Thoracic aorta (tissue), 2 donors: ENCODE results near the gene CLGN. TPM values are rescaled to one million over a fixed set of nuclear protein-coding genes. Genes with fewer than 3 reads are reported as not detected.

Source experiments
- ATAC-seq: fragments of 150-250 bp; one replicate; pipeline ENCODE4 v1.8.0; 2017; ENCODE audit warnings: low read depth; ENCODE audit not compliant: insufficient number of reproducible peaks, low FRiP score
- DNase-seq: peaks from one replicate; pipeline ENCODE4 v3.0.0-alpha.2; 2020; ENCODE audit warnings: low spot score
- H3K27ac ChIP-seq, 2 donors: fragments of 200-600 bp; sonication (generic); 1 replicate in 1 of 2; 2 replicates in 1 of 2; pipeline ENCODE4 v1.5.1; 2016; ENCODE audit warnings: mild to moderate bottlenecking in 2 of 2, moderate library complexity in 2 of 2
- H3K27me3 ChIP-seq: fragments of 200-600 bp; sonication (generic); replicated peaks from 2 replicates; pipeline ENCODE4 v1.6.0; 2016; ENCODE audit warnings: mild to moderate bottlenecking; ENCODE audit not compliant: insufficient read depth
- H3K36me3 ChIP-seq: fragments of 200-600 bp; sonication (generic); one replicate; pipeline ENCODE4 v1.5.1; 2016
- H3K4me1 ChIP-seq, 2 donors: fragments of 200-600 bp; sonication (generic); 1 replicate in 1 of 2; 2 replicates in 1 of 2; pipeline versions ENCODE4 v1.5.1 to v1.6.0; 2016; ENCODE audit warnings: low read depth in 2 of 2, mild to moderate bottlenecking in 1 of 2; ENCODE audit not compliant: control insufficient read depth in 1 of 2
- H3K4me3 ChIP-seq: fragments of 200-600 bp; sonication (generic); 2 replicates; pipeline ENCODE4 v1.5.1; 2016; ENCODE audit warnings: mild to moderate bottlenecking
- H3K9me3 ChIP-seq: fragments of 200-600 bp; sonication (generic); 2 replicates; pipeline ENCODE4 v1.5.1; 2016
- total RNA-seq, 2 donors: library from RNA; depleted of rRNA; stranded (reverse); fragments of >200 nt; gene quantifications; one replicate each; pipeline versions ENCODE4 v1.1.0 to v1.2.3, GENCODE V29; 2016
- TF ChIP-seq, protein P1 (sequence below): fragments of 200-600 bp; sonication (generic); IDR thresholded peaks from one replicate; pipeline ENCODE4 v1.5.1; 2019; ENCODE audit warnings: antibody characterized with exemption

The CLGN gene
- total RNA-seq, 2 donors from 2014 or later = 0.21 TPM; not detected in 1

DNA sequence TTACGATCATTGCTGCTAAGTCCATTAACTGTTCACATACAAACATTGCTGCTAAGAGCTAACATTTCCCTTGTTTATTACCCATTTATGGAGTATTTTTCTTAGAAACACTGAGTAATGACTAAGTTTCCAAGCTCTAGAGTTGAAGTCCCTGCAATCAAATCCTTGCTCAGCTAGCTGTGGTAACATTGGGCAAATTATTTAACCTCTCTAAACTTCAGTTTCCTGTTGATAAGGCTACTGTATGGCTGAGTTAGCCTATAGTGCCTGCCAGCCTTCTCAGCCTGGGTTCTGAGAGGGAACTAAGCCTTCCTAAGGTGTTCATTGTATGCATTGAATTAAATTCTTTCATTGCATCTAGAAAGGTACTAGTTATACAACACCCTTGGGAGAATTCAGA is 69.2 kb downstream of the CLGN start:
- TF ChIP-seq, protein P1, sequence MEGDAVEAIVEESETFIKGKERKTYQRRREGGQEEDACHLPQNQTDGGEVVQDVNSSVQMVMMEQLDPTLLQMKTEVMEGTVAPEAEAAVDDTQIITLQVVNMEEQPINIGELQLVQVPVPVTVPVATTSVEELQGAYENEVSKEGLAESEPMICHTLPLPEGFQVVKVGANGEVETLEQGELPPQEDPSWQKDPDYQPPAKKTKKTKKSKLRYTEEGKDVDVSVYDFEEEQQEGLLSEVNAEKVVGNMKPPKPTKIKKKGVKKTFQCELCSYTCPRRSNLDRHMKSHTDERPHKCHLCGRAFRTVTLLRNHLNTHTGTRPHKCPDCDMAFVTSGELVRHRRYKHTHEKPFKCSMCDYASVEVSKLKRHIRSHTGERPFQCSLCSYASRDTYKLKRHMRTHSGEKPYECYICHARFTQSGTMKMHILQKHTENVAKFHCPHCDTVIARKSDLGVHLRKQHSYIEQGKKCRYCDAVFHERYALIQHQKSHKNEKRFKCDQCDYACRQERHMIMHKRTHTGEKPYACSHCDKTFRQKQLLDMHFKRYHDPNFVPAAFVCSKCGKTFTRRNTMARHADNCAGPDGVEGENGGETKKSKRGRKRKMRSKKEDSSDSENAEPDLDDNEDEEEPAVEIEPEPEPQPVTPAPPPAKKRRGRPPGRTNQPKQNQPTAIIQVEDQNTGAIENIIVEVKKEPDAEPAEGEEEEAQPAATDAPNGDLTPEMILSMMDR = no peak

DNA sequence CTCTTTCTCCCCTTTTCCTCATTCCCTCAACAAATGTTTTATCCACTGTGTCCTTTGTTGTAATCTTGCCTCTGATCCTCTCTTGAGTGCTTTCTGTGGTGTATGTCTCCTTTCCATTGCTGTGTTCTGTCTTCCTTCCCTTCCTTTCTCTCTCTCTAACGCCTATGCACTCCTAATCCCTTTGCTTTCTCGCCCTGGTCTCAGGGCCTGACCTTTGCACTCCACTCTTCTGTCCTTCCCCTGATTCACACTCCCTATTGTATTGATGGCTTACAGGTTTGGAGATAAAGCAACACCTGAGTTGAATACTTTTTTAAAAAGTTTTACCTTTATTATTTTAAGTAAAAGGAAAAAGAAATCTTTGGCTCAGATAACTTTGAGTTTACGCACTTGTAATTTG is 69.6 kb downstream of the CLGN start:
- Histone ChIP-seq H3K9me3 (no peaks in the 10 kb centered on the region), H3K4me1 (no peaks in the 10 kb centered on the region), H3K27ac (no peak overlapping the region), H3K4me3 (no peak overlapping the region), H3K27me3 (no peaks in the 10 kb centered on the region), H3K36me3 (no peaks in the 10 kb centered on the region)
- DNase-seq = no peak
- ATAC-seq = no peak
- TF ChIP-seq, protein P1 = no peak

More for the DNA sequence above, 69.2 kb downstream of the CLGN start:
- Histone ChIP-seq H3K27ac (no peak overlapping the region), H3K4me3 (no peak overlapping the region), H3K9me3 (no peaks in the 10 kb centered on the region), H3K27me3 (no peaks in the 10 kb centered on the region), H3K36me3 (no peaks in the 10 kb centered on the region), H3K4me1 (no peaks in the 10 kb centered on the region)
- no peak for ATAC-seq
- no peak for DNase-seq

DNA sequence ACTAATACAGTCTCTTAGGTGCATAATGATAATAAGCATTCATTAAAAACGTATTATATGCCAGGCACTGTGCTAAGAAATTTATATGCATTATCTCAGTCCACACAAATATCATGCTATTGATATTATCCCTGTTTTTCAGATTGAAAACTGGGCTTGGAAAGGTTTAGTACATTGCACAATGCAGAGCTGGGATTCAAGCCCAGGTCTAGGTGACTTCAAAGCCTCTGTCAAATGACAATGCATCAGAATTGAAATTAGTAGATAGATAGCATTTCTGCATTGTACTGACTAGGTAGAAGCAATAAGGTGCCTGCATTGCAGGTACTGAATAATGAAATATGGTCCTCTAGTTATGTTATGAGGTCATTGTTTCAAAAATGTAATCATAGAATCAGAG is 72.2 kb downstream of the CLGN start:
- no peaks in the 10 kb centered on the region for H3K9me3 ChIP-seq
- H3K4me1 ChIP-seq = no peaks in the 10 kb centered on the region
- no peaks in the 10 kb centered on the region for H3K36me3 ChIP-seq
- H3K27me3 ChIP-seq = no peaks in the 10 kb centered on the region
- ATAC-seq (no peak), DNase-seq (no peak)
- TF ChIP-seq, protein P1 = no peak
- H3K27ac ChIP-seq = no peak overlapping the region
- no peak overlapping the region for H3K4me3 ChIP-seq

DNA sequence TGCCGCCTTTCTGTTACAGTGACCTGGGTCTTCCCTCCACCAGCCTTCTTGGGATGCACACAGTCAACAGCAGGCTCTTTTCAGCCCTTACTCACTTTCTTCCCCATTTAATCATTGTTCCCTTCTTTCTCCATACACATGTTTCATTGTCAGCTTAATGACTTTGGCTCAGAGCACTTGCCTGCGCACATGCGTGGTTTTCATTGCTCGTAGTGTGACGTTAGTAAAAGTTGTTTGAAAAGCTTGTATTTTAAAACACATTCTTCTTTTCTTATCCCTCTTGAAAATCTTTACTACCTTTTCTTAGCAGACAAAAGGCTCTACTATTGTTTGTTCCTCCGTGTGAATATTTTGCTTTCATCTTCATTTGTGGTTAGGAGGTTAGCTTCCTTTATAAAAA is 73.7 kb downstream of the CLGN start:
- no peak for DNase-seq
- Histone ChIP-seq H3K36me3 (no peaks in the 10 kb centered on the region), H3K27me3 (no peaks in the 10 kb centered on the region), H3K27ac (no peak overlapping the region), H3K4me3 (no peak overlapping the region), H3K9me3 (no peaks in the 10 kb centered on the region), H3K4me1 (no peaks in the 10 kb centered on the region)
- TF ChIP-seq, protein P1 = no peak
- ATAC-seq = no peak

DNA sequence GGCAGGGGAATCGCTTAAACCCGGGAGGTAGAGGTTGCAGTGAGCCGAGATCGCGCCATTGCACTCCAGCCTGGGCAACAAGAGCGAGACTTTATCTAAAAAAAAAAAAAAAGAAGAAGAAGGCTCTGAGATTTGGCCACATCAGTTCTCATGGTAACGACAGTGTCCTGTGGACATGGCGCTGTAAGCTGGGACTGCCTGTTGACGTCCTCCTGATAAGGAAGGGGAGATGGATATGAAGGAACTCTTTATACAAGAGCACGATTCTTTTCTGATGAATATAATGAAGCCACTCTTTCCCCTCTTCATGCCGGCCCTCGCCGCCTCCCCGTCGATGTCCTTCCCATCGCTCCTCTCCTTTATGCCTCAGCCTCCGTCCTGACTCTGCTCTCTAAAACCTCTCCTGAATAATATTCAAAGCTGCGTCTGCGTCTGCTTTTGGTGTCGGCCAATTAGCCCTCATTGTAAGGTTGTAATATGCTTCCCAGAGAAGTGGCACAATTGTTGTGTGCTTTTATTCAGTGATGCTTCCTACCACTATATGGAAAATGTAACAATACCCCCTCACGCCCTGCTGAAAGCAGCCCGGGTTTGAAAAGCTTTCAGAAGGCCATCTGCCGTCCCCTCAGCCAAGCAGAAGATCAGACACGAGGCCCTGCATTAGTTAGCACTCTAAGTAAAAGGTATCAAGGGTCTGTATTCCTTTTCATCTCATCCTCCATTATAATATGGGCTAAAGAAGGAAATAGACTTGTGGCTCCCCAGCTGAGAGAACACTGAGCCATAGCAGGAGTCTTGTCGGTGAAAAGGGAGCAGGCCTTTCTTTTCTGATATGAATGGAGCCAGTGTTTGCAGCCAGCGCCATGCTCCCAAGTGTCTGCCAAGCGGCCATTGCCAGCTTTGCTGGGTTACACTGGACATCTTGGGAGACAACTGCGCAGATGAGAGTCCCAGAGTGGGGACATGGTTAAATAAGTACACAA is 76.1 kb downstream of the CLGN start:
- H3K27ac ChIP-seq = no peak overlapping the region
- no peak for DNase-seq
- no peaks in the 10 kb centered on the region for H3K36me3 ChIP-seq
- H3K4me1 ChIP-seq = no peaks in the 10 kb centered on the region
- H3K4me3 ChIP-seq = no peak overlapping the region
- ATAC-seq = no peak
- TF ChIP-seq, protein P1 = no peak
- H3K9me3 ChIP-seq = no peaks in the 10 kb centered on the region
- H3K27me3 ChIP-seq = no peaks in the 10 kb centered on the region
